Uterus (tissue), 4 donors: ENCODE measurements around the gene ZBED3. TPM values are rescaled to one million over a fixed set of nuclear protein-coding genes. Genes with fewer than 3 reads are reported as not detected.
A peak's percentile ranks its signal among the peaks of the same experiment; 100 is the strongest.

Source experiments
- DNase-seq, 2 donors: peaks; one replicate each; pipeline ENCODE4 v3.0.0-alpha.2; 2019 to 2020
- H3K27ac ChIP-seq, 2 donors: fragments of 200-600 bp; sonication (generic); 1 replicate in 1 of 2; 2 replicates in 1 of 2; pipeline ENCODE4 v1.5.1; 2016 to 2018
- H3K27me3 ChIP-seq, 2 donors: fragments of 200-600 bp; sonication (generic); one replicate each; pipeline ENCODE4 v1.5.1; 2018 to 2019; ENCODE audit warnings: control low read depth in 1 of 2
- H3K36me3 ChIP-seq, 2 donors: fragments of 200-600 bp; sonication (generic); one replicate each; pipeline ENCODE4 v1.5.1; 2019; ENCODE audit warnings: control low read depth in 1 of 2
- H3K4me1 ChIP-seq, 2 donors: fragments of 200-600 bp; sonication (generic); one replicate each; pipeline ENCODE4 v1.5.1; 2018 to 2019; ENCODE audit warnings: control low read depth in 1 of 2
- H3K4me3 ChIP-seq, 2 donors: fragments of 200-600 bp; sonication (generic); 1 replicate in 1 of 2; 2 replicates in 1 of 2; pipeline ENCODE4 v1.5.1; 2018 to 2019; ENCODE audit warnings: mild to moderate bottlenecking in 1 of 2
- H3K9me3 ChIP-seq, 2 donors: fragments of 200-600 bp; sonication (generic); one replicate each; pipeline ENCODE4 v1.5.1; 2019; ENCODE audit warnings: control low read depth in 1 of 2
- CTCF ChIP-seq, 4 experiments: fragments of 200-600 bp in 2 of 4; fragments of 450-650 bp in 2 of 4; sonication (generic) in 2 of 4; IDR thresholded peaks; one replicate each; pipeline ENCODE4 v1.5.1; 2016 to 2019; ENCODE audit warnings: antibody characterized with exemption in 4 of 4, mild to moderate bottlenecking in 2 of 4, moderate library complexity in 1 of 4
- POLR2A ChIP-seq, 2 donors: fragments of 450-650 bp; IDR thresholded peaks; one replicate each; pipeline ENCODE4 v1.6.1; 2016; ENCODE audit warnings: antibody characterized with exemption in 2 of 2, mild to moderate bottlenecking in 1 of 2, moderate library complexity in 1 of 2
- intact Hi-C: fragments of 100-400 bp; cut with DNase I; formaldehyde crosslinking; loops from one replicate; pipeline ENCODE4 v1.15.1; 2023; ENCODE audit warnings: low total_unique reads
- total RNA-seq, 4 donors: library from RNA; depleted of rRNA in 3 of 4; stranded (reverse); fragments of >200 nt in 3 of 4; gene quantifications; one replicate each; pipeline versions ENCODE4 v1.1.0 to v1.2.4, GENCODE V29; 2014 to 2023
- donor health status: DM: yes; HTN: yes; CAD: no.

The ZBED3 gene
- total RNA-seq, 4 donors from 2014 or later = 2.6 to 26.9 (median 4.7) TPM

- Histone ChIP-seq H3K27ac (no peak overlapping the region), H3K4me1 (no peaks in the 10 kb centered on the region), H3K9me3 (no peaks in the 10 kb centered on the region), H3K4me3 (no peak overlapping the region), H3K36me3 (no peaks in the 10 kb centered on the region), H3K27me3 (no peaks in the 10 kb centered on the region)
- TF ChIP-seq CTCF (IDR thresholded peaks at IDR 0.05) (no peak), POLR2A (IDR thresholded peaks at IDR 0.05) (no peak)
- no peak for DNase-seq
- intact Hi-C loops = no loop called here
Measured at GRCh38 chr5:77104813-77105212, 17.7 kb upstream of the ZBED3 start.

- H3K4me3 ChIP-seq = no peak overlapping the region
- TF ChIP-seq POLR2A (IDR thresholded peaks at IDR 0.05) (no peak), CTCF (IDR thresholded peaks at IDR 0.05) (no peak)
- peak; percentile 29 to 44 for DNase-seq
- H3K36me3 ChIP-seq = no peaks in the 10 kb centered on the region
- intact Hi-C loops = no loop called here
- no peaks in the 10 kb centered on the region for H3K4me1 ChIP-seq
- peak overlapping the region in 1 of 2 donors; percentile 76 for H3K27ac ChIP-seq
- no peaks in the 10 kb centered on the region for H3K9me3 ChIP-seq
- no peaks in the 10 kb centered on the region for H3K27me3 ChIP-seq
Measured at GRCh38 chr5:77103457-77103856, 16.4 kb upstream of the ZBED3 start.

GRCh38 chr5:77102549-77102948, 15.5 kb upstream of the ZBED3 start:
- H3K9me3 ChIP-seq = no peaks in the 10 kb centered on the region
- no peak overlapping the region for H3K4me3 ChIP-seq
- H3K4me1 ChIP-seq = no peaks in the 10 kb centered on the region
- H3K27me3 ChIP-seq = no peaks in the 10 kb centered on the region
- TF ChIP-seq POLR2A (IDR thresholded peaks at IDR 0.05) = no peak
- no peak for TF ChIP-seq CTCF (IDR thresholded peaks at IDR 0.05)
- intact Hi-C loops = no loop called here
- no peaks in the 10 kb centered on the region for H3K36me3 ChIP-seq
- no peak for DNase-seq
- peak overlapping the region; percentile 54 to 76 for H3K27ac ChIP-seq

GRCh38 chr5:77101298-77101697, 14.2 kb upstream of the ZBED3 start:
- H3K9me3 ChIP-seq = no peaks in the 10 kb centered on the region
- no peak overlapping the region for H3K4me3 ChIP-seq
- DNase-seq = peak in 1 of 2 donors; percentile 53
- TF ChIP-seq CTCF (IDR thresholded peaks at IDR 0.05) (no peak), POLR2A (IDR thresholded peaks at IDR 0.05) (no peak)
- intact Hi-C loops = no loop called here
- no peaks in the 10 kb centered on the region for H3K36me3 ChIP-seq
- H3K27ac ChIP-seq = peak overlapping the region; percentile 54 to 76
- H3K27me3 ChIP-seq = no peaks in the 10 kb centered on the region
- no peaks in the 10 kb centered on the region for H3K4me1 ChIP-seq

- DNase-seq = no peak
- no peak for TF ChIP-seq POLR2A (IDR thresholded peaks at IDR 0.05)
- no peak for TF ChIP-seq CTCF (IDR thresholded peaks at IDR 0.05)
- Histone ChIP-seq H3K36me3 (no peaks in the 10 kb centered on the region), H3K27ac (no peak overlapping the region), H3K27me3 (no peaks in the 10 kb centered on the region), H3K4me1 (no peaks in the 10 kb centered on the region), H3K4me3 (no peak overlapping the region), H3K9me3 (no peaks in the 10 kb centered on the region)
- intact Hi-C loops = no loop called here
Measured at GRCh38 chr5:77095189-77095588, 8.1 kb upstream of the ZBED3 start.
